Left cardiac atrium (tissue), 4 donors: ENCODE measurements around the gene TP53I3. TPM values are rescaled to one million over a fixed set of nuclear protein-coding genes. Genes with fewer than 3 reads are reported as not detected.
A peak's percentile ranks its signal among the peaks of the same experiment; 100 is the strongest.

Source experiments
- ATAC-seq, 2 donors: fragments of 200-7000 bp; cut with Tn5 transposase; one replicate each; pipeline ENCODE4 v1.9.1; 2020; ENCODE audit warnings: mild to moderate bottlenecking in 2 of 2, moderate library complexity in 2 of 2
- DNase-seq: peaks from one replicate; pipeline ENCODE4 v3.0.0-alpha.2; 2020
- intact Hi-C, 2 donors: fragments of 100-400 bp; cut with DNase I; formaldehyde crosslinking; loops; one replicate each; pipeline versions ENCODE4 v1.14.1 to v1.15.1; 2022 to 2023
- total RNA-seq, 2 donors: library from RNA; stranded (reverse); fragmentation: NEBNext Ultra II Directional; extraction: Animal tissue kit (Norgen Biotek cat#: 25700); gene quantifications; one replicate each; pipeline ENCODE4 v1.2.1, GENCODE V29; 2021
- donor health status: DM: no; HTN: yes; CAD: no.
- donor health status: DM: no; HTN: yes; CAD: no; lungs with severe emphysema.
- donor health status: DM: yes; HTN: yes; CAD: no.
- donor health status: Dilated cardiomyopathy.

TP53I3 gene
- total RNA-seq, 2 donors from 2014 or later: 7.6 to 14.5 TPM

GRCh38 chr2:24075259-24075658, 9.4 kb downstream of the TP53I3 start:
- intact Hi-C loops: loop anchor here in 1 of 2 donors (5.0 kb wide), 1 partner anchor 138 kb away; no protein-coding TSS in a partner anchor
- DNase-seq (no peak), ATAC-seq (no peak)

- no peak for ATAC-seq
- intact Hi-C loops: no loop called here
- no peak for DNase-seq
Measured at GRCh38 chr2:24073816-24074215, 10.8 kb downstream of the TP53I3 start.

GRCh38 chr2:24072259-24072658, 12.4 kb downstream of the TP53I3 start:
- intact Hi-C loops: no loop called here
- DNase-seq: no peak
- ATAC-seq: no peak

GRCh38 chr2:24065341-24065740, 19.3 kb downstream of the TP53I3 start:
- DNase-seq (no peak), ATAC-seq (no peak)
- intact Hi-C loops: no loop called here

GRCh38 chr2:24058564-24059271, 25.9 kb downstream of the TP53I3 start:
- DNase-seq (no peak), ATAC-seq (no peak)
- intact Hi-C loops: no loop called here

- ATAC-seq: no peak
- intact Hi-C loops: no loop called here
- DNase-seq: no peak
Measured at GRCh38 chr2:24055750-24056149, 28.9 kb downstream of the TP53I3 start.

GRCh38 chr2:24054366-24055010, 30.1 kb downstream of the TP53I3 start:
- intact Hi-C loops: no loop called here
- DNase-seq: no peak
- ATAC-seq: no peak

- intact Hi-C loops: no loop called here
- no peak for ATAC-seq
- no peak for DNase-seq
Measured at GRCh38 chr2:24052951-24053350, 31.7 kb downstream of the TP53I3 start.

GRCh38 chr2:24051833-24052232, 32.8 kb downstream of the TP53I3 start:
- DNase-seq (no peak), ATAC-seq (no peak)
- intact Hi-C loops: no loop called here

GRCh38 chr2:24050041-24050979, 34.3 kb downstream of the TP53I3 start:
- peak; percentile 3 to 21 for ATAC-seq
- intact Hi-C loops: no loop called here

GRCh38 chr2:24049485-24050021, 35.1 kb downstream of the TP53I3 start, which contains the start of gene FKBP1B:
FKBP1B (plus strand) TSS chr2:24049741; CDS start chr2:24049850, 109 bp downstream.
- ATAC-seq: peak; percentile 31 to 75
- peak; percentile 69 for DNase-seq
- intact Hi-C loops: loop anchor here in 1 of 2 donors (5.0 kb wide), 1 partner anchor 122 kb away; the partner anchor contains the start of gene ATAD2B

More at GRCh38 chr2:24050041-24050979, 34.3 kb downstream of the TP53I3 start:
- peak; percentile 51 for DNase-seq

GRCh38 chr2:24048769-24049484, 35.7 kb downstream of the TP53I3 start:
- intact Hi-C loops: loop anchor here in 1 of 2 donors (5.0 kb wide), 1 partner anchor 122 kb away; the partner anchor contains the start of gene ATAD2B
- no peak for ATAC-seq
- DNase-seq: no peak

- intact Hi-C loops: loop anchor here in 1 of 2 donors (5.0 kb wide), 1 partner anchor 120 kb away; the partner anchor contains the start of gene ATAD2B
- DNase-seq (no peak), ATAC-seq (no peak)
Measured at GRCh38 chr2:24047703-24048033, 37.0 kb downstream of the TP53I3 start.

- intact Hi-C loops: loop anchor here in 1 of 2 donors (5.0 kb wide), 1 partner anchor 120 kb away; the partner anchor contains the start of gene ATAD2B
- peak; percentile 99 to 100 for ATAC-seq
Measured at GRCh38 chr2:24046930-24047702, 37.5 kb downstream of the TP53I3 start, which contains the start of gene WDCP. WDCP (minus strand) TSS chr2:24047391; CDS start chr2:24039494, 7,897 bp downstream.

GRCh38 chr2:24046599-24046929, 38.1 kb downstream of the TP53I3 start:
- no peak for ATAC-seq
- intact Hi-C loops: loop anchor here in 1 of 2 donors (5.0 kb wide), 1 partner anchor 119 kb away; the partner anchor contains the start of gene ATAD2B
- no peak for DNase-seq

More at GRCh38 chr2:24046930-24047702, 37.5 kb downstream of the TP53I3 start, which contains the start of gene WDCP:
- DNase-seq: peak; percentile 97

- intact Hi-C loops: loop anchor here in 1 of 2 donors (5.0 kb wide), 1 partner anchor 119 kb away; the partner anchor contains the start of gene ATAD2B
- DNase-seq (no peak), ATAC-seq (no peak)
Measured at GRCh38 chr2:24045511-24046508, 38.8 kb downstream of the TP53I3 start.
